ENCODE results near the gene POLE2.
"Not testable (repeated sequence)": the region's sequence is repeated elsewhere in the genome, so short reads cannot be mapped to it uniquely, and the experiment has no call there.

The POLE2 gene

DNA sequence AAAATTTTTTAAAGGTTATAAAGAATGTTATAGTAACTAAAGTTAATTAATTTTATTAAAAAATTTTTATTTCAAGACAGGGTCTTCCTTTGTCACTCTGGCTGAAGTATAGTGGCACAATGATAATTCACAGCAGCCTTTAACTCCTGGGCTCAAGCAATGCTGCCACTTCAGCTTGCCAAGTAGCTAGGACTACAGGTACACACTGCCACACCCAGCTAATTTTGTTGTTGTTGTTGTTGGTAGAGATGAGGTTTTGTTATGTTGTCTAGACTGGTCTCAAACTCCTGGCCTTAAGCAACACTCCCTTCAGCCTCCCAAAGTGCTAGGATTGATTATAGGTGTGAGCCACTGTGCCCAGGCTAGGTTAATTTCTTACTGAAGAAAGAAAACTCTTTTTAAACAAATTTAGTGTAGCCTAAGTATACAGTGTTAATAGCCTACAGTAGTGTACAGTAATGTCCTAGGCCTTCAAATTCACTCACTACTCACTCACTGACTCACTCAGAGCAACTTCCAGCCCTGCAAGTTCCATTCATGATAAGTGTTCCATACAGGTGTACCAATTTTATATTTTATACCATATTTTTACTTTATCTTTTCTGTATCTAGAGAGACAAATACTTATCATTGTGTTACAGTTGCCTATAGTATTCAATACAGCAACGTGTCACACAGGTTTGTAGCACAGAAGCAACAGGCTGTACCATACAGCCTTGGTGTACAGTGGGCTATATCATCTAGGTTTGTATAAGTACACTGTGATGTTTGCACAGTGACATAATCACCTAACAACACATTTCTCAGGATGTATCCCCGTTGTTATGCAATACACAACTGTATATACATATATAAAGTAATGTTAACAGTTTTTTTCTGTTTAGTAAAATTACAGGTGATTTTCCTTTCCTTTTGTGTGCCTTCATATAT is 28.2 kb downstream of the POLE2 start:
- DNase-seq = no peak

DNA sequence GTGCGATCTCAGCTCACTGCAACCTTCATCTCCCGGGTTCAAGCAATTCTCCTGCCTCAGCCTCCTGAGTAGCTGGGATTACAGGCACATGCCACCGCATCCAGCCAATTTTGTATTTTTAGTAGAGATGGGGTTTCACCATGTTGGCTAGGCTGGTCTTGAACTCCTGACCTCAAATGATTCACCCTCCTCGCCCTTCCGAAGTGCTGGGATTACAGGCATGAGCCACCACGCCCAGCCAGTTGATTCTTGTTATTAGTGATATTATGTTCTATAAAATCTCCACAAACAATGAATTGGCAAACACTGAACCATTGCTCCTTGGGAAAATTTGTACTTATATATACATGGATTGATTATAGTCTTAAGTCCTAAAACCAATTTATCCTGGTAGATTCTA is 30.5 kb downstream of the POLE2 start:
- not testable (repeated sequence) for DNase-seq

DNA sequence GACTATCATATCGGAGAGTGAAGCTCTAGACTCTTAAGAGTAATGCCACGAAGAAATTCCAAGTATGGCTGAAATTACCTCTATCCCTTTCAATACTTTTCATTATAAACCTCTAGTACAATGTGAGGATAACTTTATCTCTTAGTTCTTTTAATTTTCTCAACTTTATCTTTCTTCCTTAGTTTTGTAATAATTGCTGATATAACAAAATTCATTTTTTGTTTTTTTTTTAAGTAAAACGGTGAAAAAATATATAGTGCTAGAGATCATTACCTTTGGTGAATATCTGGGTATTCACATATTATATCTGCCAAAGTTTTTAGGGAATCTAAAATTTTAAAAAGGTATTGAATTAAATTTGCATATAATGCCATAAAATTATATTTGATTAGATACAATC is 33.5 kb downstream of the POLE2 start:
- DNase-seq = no peak

DNA sequence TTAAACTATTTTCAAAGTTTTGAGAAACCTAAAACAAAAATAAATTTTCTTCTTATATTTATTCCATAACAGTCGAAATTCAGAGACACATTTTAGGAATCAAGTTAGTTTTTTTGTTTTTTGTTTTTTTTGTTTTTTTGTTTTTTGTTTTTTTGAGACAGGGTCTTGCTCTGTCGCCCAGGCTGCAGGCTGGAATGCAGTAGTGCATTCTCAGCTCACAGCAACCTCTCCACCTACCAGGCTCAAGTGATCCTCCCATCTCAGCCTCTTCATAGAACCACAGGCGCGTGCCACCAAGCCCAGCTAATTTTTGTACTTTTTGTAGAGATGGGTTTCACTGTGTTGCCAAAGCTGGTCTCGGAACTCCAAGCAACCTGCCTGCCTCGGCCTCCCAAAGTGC is 34.5 kb downstream of the POLE2 start:
- DNase-seq = no peak

DNA sequence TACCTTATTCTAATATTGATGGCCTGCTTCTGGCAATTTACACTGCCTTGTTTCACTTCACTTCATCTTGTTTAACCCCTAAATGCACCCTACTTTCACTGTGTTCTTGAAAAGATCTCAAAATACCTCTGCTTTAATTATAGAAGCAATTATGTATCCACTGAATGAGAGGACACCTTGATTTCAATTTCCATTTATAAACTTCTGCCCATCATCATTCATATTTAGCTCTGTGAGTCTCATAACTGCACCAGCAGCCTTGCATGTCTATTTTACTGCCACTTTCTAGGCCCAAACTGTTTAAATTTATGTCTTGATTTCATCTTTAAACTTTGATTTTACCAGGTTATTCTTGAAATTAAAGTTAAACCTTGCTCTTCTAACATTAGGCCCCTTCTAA is 45.9 kb downstream of the POLE2 start:
- DNase-seq = no peak

DNA sequence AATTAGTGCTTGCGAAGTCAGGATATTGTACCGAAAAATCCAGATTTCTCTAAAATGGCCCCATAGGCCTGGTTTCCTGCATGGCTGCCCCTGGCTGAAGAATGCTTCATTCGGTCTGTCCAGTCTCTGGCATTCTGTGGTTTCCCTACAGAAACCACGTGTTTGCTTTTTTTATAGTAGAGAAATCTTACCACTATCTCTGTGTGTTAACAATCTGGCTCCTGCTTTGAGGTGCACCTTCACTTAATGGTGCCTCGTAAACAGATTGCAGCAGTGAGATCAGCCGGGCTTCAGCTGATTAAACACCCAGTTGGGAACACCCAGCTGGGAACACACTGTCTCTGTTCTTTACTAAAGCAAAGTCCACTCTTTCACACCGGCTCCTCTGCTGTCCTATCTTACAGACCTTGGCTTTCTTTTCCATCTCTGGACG is 46.3 kb downstream of the POLE2 start:
- no peak for DNase-seq

DNA sequence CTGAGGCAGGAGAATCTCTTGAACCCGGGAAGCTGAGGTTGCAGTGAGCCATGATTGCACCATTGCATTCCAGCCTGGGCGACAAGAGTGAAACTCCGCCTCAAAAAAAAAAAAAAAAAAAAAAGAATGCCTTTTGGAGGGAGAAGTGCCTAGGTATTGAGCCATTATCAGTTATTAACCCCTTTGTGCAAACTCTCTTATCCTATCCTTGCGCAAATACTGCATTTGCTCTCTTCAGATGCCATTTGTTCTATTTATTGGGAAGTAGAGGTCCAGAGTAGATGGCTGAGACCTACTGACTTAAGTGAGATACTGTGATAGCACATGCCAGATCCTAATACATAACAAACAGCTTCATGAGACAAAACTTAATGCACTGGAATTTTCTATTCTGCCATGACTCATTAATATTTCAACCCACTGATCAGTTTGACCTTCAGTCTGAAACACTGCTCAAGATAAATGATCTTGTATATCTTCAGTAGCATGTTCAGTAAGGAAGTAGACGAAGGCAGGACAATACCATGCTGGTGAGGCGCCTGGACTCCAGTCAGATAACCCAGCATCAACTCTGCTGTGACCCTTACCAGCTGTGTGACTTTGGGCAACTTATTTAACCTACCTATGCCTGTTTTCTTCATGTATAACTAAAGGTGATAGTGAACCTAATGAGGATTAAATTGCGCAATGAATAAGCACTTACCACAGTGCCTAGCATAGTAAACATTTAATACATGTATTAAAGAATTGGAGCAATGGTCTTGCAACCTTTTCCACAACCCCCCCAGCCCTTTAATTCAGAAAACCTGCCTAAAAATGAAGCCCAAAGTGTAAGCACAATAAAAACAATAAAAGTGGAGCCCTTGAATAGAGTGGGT is 47.2 kb downstream of the POLE2 start:
- no peak for DNase-seq

DNA sequence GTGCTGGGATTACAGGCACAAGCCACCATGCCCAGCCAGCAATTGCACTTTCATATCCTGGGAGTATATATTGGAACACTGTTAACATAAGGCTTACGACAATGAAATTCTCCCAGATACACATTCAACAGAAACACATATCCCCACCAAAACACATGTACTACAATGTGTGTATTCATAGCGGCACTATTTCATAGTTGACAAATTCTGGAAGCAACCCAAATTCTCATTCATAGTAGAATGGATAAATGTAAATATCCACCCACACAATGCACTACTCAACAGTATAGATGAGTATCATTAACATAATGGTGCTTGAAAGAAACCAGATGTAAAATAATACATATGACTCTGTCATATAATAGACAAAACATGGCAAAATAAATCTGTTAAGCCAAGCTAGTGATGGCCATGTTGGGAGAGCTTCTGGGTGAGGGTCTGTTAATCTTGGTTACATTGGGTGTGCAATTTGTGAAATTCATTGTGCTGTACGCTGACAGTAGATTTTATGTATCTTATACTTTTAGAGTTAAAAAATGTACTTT is 50.4 kb downstream of the POLE2 start:
- DNase-seq = no peak

DNA sequence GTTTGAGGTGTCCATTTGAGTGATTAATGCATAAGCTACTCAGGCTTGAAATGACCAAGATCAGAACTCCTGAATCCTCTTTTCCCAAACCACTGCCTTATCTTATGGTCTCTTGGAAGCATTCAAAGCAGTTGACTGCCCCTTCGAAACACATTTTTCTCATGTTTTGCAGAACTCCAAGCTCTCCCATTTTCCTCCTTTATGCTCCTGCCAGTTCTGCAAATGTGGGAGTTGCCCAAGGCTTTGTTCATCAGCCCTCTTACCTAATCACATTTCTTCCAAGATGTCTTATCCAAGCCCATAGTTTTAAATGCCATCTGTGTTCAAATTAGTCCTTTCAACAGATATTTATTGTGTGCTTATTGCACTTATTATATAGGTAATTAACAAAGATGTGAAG is 51.1 kb downstream of the POLE2 start:
- DNase-seq = no peak

DNA sequence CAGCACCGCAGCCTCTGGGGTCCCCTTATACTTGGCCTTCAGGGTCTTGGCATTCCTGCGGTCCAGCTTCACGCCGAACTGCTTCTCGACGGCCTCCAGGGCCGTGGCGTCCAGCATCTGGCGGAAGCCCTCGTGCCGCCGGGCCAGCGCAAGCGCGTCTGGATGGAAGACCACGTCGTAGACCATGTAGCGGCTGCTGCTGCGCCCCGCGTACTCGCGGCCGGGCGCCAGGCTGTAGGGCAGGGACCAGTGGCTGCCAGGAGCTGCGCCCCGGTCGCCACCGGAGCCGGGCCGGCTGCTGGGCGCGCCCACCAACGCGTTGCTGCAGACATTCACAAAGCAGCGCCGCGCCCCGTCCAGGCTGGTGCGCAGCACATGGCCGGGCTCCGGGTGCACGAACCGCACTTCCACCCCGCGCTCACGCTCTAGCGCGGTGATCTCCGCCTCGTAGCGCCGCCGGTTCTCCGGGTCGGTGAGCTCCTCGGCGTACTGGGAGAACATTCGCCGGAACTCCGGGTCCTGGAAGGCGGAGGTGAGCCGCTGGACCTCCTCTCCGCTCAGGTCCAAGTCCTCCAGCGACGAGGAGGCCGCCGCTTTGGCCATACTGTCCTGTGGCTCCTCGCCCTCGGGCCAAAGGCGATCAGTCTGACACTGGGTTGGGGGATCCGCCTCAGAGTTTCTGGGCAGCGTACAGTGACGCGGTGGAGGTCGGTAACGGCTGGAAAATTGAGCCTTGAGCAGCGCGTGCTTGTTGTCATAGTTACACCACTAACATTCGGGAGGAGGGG is 53.3 kb downstream of the POLE2 start, which contains the start of gene DNAAF2:
DNAAF2 (minus strand) TSS at position 698 of the 788 bp plus-strand sequence; CDS start at position 603, 95 bp downstream.
- peak; percentile 53 for DNase-seq

DNA sequence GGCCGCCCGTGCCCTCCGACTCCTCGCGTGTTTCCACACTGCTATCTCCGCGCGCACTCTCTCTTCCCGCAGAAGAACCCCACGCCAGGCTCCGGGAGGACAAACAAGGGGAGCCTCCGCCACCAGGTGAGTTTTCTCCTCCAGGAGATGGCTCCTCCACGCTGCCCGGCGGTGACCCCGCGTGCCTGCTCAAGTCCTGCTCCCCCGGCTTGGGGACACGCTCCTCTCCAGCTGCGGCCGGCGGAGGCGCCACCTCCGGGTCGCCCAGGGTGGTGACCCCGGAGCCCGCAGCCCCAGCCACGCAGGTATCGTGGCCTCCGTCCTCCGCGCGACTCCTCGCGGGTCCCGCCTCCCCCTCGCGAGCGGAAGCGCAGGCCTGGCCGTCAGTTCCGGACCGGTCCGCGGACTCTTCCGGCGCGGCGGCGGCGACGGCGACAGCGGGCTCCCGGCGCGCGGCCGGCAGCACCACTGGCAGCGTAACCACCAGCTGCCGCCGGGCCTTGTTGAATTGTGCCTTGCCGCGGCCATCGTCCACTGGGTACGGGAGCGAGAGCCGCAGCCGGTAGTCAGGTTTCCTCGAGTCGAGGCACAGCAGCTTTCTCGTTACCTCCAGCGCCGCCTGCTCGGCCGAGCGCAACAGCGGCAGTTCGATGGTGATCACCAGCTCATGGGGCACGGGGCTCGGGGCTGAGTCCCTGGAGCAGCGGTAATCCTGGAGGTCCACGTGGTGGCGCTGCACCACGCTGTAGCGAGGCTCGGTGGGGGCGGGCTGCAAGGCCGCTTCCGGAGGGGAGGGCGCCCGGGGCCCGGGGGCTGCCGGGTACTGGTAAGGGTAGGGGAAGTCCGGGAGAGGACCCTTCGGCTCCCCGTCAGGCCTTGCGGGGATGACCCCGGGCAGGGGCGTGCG is 54.1 kb downstream of the POLE2 start:
- peak; percentile 94 for DNase-seq

DNA sequence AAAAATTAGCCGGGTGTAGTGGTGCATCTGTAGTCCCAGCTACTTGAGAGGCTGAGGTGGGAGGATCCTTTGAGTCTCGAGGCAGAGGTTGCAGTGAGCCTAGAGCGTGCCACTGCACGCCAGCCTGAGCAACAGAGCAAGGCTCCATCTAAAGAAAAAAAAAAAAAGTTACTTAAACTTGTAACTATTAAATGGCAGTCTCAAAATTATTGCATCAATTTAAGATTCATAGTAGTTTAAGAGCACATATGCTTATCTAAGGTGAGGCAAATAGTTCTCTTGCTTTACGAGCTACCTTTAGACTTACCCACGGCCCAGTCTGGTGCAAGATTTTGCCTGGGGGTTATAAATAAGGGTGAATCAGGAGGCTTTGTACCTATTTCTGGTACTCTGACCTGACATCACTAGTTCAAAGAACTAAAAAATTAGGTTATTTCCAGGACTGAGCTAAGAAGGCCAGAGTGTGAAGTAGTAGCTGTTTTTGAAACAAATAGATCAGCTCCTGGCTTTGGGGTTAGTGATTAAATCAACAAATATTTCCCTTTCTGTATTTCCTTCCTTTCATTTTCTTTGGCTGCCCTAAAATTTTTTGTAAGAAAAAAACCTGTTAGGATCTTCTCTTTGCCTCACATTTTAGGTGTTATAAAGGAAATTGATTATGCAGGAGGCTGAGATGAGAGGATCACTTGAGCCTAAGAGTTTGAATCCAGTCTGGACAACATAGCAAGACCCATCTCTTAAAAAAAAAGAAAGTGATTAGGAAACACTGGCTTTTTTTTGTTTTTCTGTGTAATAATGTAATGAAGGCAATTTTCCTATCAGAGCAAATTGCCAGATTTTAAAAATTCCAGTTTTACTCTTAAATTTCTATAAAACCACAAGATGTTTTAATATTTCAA is 63.8 kb downstream of the POLE2 start:
- no peak for DNase-seq

DNA sequence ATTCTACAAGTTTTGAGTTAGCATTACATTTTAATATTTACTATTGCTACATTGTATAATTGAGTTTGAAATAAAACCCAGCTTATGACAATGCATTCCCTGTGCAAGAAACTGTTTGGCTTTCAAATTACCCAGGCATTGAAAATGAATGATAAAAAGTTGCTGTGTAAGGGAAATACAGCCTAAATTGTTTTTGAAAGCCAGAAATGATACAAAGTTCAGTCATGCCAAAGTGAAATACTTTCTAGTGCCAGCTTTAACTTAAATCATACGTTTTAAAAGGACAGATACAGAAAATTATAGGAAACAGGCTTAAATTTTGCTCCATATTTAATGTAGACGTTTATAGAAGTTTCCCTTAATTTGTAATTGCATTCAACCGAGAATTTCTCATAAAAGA is 64.6 kb downstream of the POLE2 start:
- no peak for DNase-seq

DNA sequence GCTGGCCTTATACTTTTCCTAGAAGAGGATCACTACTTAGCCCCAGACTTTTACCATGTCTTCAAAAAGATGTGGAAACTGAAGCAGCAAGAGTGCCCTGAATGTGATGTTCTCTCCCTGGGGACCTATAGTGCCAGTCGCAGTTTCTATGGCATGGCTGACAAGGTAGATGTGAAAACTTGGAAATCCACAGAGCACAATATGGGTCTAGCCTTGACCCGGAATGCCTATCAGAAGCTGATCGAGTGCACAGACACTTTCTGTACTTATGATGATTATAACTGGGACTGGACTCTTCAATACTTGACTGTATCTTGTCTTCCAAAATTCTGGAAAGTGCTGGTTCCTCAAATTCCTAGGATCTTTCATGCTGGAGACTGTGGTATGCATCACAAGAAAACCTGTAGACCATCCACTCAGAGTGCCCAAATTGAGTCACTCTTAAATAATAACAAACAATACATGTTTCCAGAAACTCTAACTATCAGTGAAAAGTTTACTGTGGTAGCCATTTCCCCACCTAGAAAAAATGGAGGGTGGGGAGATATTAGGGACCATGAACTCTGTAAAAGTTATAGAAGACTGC is 65.9 kb downstream of the POLE2 start:
- no peak for DNase-seq

DNA sequence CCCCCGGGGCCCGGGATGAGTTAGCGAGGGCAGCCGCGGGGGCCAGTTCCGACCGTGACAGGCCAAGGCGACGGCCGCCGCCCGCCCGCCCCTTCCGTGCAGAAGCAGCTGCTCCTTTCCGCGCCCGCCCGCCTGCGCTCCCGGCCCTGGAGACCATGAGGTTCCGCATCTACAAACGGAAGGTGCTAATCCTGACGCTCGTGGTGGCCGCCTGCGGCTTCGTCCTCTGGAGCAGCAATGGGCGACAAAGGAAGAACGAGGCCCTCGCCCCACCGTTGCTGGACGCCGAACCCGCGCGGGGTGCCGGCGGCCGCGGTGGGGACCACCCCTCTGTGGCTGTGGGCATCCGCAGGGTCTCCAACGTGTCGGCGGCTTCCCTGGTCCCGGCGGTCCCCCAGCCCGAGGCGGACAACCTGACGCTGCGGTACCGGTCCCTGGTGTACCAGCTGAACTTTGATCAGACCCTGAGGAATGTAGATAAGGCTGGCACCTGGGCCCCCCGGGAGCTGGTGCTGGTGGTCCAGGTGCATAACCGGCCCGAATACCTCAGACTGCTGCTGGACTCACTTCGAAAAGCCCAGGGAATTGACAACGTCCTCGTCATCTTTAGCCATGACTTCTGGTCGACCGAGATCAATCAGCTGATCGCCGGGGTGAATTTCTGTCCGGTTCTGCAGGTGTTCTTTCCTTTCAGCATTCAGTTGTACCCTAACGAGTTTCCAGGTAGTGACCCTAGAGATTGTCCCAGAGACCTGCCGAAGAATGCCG is 66.7 kb downstream of the POLE2 start:
- DNase-seq = peak; percentile 38

DNA sequence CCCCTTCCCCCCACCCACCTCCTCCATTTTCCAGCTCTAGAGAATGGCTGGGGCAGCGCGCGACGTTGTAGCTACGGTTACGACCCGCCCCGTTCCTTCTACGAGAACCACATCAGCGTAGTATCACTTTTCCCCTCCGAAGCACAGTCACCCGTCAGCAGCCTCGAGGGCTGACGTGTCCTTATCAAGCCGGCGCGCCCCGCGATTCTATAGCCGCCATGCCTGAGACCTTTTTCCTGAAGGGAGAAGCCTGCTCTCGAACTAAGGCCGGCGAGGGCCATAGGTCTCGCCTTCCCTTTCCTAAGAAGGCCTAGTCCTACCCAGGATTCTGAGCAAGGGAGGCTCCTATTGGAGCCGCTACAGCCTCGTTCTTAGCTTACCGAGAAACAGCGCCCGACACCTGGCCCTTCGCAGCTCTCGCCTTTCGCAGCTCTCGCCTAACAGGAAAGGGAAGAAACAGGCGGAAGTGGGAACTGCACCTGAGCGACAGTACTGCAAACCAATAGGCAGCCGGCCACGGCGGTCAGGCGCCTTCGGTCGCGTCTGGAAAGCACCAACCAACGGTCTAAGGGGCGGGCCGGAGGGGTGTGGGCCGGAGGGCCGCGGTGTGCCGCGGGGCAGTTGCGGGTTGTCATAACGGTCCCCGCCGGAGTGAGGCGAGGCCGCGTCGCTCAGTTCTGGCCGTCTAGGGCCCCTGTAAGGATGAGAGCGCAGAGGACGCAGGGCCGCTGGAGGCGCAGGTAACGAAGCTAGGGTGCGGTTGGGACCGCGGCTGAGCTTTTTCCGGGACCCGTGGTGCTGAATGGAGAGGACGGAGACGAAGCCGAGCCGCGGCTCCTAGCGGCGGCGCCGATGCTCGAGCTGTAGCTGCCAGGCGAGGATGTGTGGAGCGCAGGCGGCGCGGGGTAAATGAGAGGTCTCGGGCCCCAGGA is 67.6 kb downstream of the POLE2 start, which contains the start of the genes MGAT2 and RPL36AL:
MGAT2 (plus strand) TSS at position 618 of the 932 bp plus-strand sequence. CDS start 470 bp downstream, outside the sequence.
RPL36AL (minus strand) TSS at position 445 of the 932 bp plus-strand sequence. CDS start 1,522 bp downstream, outside the sequence.
- DNase-seq = peak; percentile 96

DNA sequence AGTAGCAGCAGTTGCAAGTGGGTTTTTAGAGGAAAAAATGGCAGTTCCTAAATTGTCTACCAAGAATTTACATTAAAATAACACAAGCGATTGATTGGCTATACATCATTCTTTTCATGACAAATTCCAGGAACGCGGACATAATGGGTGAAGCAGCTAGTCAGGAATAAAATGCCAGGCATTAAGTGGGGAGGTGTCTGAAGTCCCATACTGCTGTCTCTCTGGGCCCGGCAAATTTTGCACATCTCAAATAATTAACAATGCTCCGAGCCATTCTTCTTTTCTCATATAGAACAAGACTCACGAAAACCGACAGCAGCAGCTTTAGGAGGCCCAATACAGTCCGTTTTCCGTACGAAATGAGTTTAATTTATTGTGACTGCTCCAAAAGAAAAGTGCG is 68.3 kb downstream of the POLE2 start:
- no peak for DNase-seq

DNA sequence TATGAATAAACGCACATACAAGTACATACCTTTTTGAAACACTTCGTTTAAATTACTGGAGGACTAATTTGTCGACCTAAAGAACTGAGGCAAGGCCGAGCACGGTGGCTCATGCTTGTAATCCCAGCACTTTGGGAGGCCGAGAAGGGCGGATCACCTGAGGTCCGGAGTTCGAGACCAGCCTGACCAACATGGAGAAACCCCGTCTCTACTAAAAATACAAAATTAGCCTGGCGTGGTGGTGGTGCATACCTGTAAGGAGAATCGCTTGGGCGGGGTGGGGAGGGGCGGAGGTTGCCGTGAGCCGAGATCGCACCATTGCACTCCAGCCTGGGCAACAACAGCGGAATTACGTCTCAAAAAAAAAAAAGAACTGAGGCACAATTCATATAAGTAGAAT is 68.7 kb downstream of the POLE2 start:
- DNase-seq = not testable (repeated sequence)

All from NCI-H2107 (cell line).